ENCODE data around the gene CD19.

CD19 gene

DNA sequence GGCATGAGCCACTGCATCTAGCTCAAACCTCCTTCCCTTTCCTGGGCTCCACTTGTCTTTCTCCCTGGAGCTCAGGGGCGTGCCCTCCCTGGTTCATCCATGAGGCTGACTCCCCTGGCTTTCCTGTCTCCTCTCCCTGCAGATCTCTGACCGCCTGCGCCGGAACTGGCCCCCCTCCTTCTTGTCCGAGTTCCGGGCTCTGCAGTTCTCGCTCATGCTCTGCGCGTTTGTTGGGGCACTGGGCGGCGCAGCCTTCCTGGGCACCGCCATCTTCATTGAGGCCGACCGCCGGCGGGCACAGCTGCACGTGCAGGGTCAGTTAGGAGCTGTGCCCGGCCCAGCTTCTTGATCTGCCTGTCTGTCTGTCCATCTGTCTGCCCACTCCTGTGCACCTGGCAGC, 51.9 kb downstream of the CD19 start:
- no peak for DNase-seq

DNA sequence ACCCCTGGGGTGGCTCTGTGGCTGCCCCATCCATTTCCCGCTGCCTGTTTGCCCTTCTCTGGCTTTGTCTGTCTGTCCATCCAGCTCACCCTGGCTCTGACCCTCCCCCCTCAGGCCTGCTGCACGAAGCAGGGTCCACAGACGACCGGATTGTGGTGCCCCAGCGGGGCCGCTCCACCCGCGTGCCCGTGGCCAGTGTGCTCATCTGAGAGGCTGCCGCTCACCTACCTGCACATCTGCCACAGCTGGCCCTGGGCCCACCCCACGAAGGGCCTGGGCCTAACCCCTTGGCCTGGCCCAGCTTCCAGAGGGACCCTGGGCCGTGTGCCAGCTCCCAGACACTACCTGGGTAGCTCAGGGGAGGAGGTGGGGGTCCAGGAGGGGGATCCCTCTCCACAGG, 52.3 kb downstream of the CD19 start:
- DNase-seq = no peak

DNA sequence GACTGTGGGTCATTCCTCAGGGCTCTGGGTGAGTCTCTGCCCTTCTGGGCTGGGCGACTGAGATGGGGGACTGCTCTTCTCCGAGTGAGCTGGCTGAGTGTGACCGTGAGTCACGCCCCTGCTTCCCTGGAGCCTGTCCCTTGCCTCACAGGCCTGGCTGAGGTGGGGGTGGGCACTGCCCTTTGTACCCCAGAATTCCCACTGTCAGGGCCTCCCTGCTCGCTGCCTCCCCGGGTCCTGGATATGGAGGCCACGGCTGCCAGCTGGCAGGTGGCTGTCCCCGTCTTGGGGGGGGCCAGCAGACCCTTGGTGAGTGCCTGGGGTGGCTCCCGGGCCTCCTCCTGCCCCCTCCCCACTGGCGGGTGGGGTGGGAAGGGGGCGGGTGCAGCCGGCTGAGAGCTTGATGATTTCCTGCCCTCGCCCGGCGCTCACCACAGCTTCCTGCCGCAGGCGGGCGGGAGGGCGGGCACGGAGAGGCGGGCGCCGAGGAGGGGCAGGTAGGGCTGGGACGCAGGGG, 52.9 kb downstream of the CD19 start, which contains the start of gene LAT:
Gene LAT (plus strand): TSS at position 434 of the 517 bp plus-strand sequence. CDS start 366 bp downstream, outside the sequence.
- DNase-seq = no peak

DNA sequence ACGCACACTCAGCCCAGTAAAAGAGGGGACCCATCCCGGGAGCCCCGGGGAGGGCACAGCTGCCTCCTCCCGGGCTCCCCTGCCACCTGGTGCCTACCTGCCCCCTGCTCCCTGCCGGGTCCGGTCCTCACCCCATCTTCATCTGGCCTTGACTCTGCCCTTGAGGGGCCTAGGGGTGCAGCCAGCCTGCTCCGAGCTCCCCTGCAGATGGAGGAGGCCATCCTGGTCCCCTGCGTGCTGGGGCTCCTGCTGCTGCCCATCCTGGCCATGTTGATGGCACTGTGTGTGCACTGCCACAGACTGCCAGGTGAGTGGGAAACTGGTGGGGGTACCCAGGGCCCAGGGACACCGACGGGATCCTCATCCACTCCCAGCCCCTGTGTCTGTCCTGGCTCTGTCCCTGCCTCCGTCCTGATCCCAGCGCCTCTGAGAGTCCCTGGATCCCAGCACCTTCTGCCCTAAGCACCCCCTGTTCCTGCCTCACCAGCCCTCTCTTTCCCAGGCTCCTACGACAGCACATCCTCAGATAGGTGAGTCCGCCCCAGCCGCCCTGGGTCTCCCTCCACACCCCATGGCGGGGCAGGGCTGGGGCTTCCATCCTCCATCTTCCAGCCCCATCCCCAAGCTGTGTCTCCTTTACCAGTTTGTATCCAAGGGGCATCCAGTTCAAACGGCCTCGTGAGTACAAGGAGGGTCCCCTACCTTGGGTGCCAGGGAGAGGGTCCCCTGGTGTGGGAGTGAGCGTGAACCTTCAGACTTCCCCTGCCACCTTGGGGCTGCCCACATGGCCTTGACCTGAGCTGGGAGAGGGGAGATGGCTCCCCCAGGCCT, 53.7 kb downstream of the CD19 start:
- DNase-seq = no peak

DNA sequence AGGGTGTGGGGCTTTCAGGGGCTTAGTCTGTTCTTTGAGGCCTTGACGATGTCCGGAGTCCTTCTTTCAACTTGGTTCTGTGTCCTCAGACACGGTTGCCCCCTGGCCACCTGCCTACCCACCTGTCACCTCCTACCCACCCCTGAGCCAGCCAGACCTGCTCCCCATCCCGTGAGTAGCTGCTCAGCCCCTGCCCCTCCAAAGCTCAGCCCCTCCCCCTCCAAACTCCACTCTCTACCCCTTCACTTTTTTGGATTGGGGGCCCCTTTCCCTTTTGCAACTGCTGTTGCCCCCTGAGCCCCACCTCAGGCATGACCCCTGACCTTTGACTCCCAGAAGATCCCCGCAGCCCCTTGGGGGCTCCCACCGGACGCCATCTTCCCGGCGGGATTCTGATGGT, 54.3 kb downstream of the CD19 start:
- DNase-seq = no peak

DNA sequence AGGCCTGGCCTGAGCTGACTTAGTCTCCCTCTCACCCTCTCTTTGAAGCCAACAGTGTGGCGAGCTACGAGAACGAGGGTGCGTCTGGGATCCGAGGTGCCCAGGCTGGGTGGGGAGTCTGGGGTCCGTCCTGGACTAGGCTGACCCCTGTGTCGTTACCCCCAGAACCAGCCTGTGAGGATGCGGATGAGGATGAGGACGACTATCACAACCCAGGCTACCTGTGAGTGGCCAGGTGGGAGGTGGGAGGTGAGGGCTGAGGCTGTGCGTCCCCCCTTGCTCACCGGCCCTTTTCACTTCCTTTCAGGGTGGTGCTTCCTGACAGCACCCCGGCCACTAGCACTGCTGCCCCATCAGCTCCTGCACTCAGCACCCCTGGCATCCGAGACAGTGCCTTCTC, 54.7 kb downstream of the CD19 start:
- DNase-seq = no peak

DNA sequence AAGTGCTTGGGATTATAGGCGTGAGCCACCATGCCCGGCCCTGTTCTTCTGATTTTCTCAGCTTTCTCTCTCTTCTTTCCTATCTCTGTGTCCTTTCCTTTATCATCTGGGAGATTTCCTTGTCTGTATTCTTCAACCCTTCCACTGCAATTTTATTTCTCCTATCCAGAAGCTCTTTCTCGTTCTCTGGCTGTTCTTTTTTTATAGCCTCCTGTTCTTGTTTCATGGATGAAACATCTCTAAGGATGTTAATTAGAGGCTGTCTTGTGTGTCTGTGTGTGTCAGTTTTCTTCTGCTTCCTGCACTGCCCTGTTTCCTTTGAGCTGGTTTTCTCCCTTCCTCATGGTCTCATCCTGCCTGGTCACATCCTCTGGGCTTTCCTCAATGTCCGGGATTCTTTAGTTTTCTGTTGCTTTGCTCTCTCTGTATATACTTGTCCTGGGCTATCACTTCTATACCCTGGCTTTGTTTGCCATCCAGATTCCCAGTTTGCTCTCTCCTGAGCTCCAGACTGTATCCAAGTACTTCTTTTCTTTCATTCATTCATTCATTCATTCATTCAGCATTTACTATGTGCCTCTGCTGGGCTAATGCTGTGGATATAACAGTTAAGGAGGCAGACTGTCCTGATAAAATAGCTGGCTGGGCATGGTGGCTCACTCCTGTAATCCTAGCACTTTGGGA, 55.5 kb downstream of the CD19 start:
- no peak for DNase-seq

All from fibroblast of skin of back (primary cell).